Loucy (cell line): ENCODE data around the gene MAP2.

Experiments
- CTCF ChIP-seq: fragments of 200-600 bp; sonication (generic); conservative IDR thresholded peaks from 2 replicates; pipeline ENCODE4 v1.5.1; 2014; ENCODE audit warnings: mild to moderate bottlenecking, antibody characterized with exemption, low read length
- EZH2phosphoT487 ChIP-seq: fragments of 200-600 bp; IDR thresholded peaks from 2 replicates; pipeline ENCODE4 v1.6.1; 2018; ENCODE audit warnings: antibody characterized with exemption, mild to moderate bottlenecking, moderate library complexity, borderline replicate concordance

GRCh38 chr2:209702775-209703174, 278.9 kb downstream of the MAP2 start:
- no peak for TF ChIP-seq CTCF
- TF ChIP-seq EZH2phosphoT487 = no peak
